MCF 10A (cell line): ENCODE results near the gene PKLR. TPM values are rescaled to one million over a fixed set of nuclear protein-coding genes. Genes with fewer than 3 reads are reported as not detected.
A peak's percentile ranks its signal among the peaks of the same experiment; 100 is the strongest.

Experiments used
- BruUV-seq: library from RNA; stranded (reverse); fragments of 400-500 nt; replicated peaks from 2 replicates; lab custom pipeline; 2021; lab: Mats Ljungman, UMichigan
- CTCF ChIA-PET: fragments of 300-600 bp; sonication (Branson Sonifier 250); formaldehyde crosslinking; extraction: SDS; loops from one replicate; lab custom pipeline; 2021; ENCODE audit warnings: antibody characterized with exemption, inconsistent platforms; lab: Yijun Ruan, JAX
- POLR2A ChIA-PET: fragments of 300-600, 350-650 bp; sonication (Branson Sonifier 250); formaldehyde crosslinking; extraction: SDS; loops from one replicate; lab custom pipeline; 2020; ENCODE audit warnings: antibody characterized with exemption, inconsistent platforms; lab: Yijun Ruan, JAX
- DNase-seq: peaks from one replicate; pipeline ENCODE4 v3.0.0-alpha.2; 2018; ENCODE audit not compliant: unreplicated experiment
- H3K27ac Mint-ChIP-seq: one replicate; pipeline ENCODE4 v1.8.0; 2022; ENCODE audit warnings: mild to moderate bottlenecking, low read depth, mixed read lengths; ENCODE audit not compliant: unreplicated experiment
- H3K27me3 Mint-ChIP-seq: one replicate; pipeline ENCODE4 v1.8.0; 2022; ENCODE audit warnings: mixed read lengths; ENCODE audit not compliant: insufficient read depth, unreplicated experiment
- H3K36me3 Mint-ChIP-seq: one replicate; pipeline ENCODE4 v1.8.0; 2022; ENCODE audit warnings: mild to moderate bottlenecking, moderate library complexity, mixed read lengths; ENCODE audit not compliant: insufficient read depth, unreplicated experiment
- H3K4me1 Mint-ChIP-seq: one replicate; pipeline ENCODE4 v1.8.0; 2022; ENCODE audit warnings: mixed read lengths; ENCODE audit not compliant: insufficient read depth, unreplicated experiment
- H3K4me3 Mint-ChIP-seq: one replicate; pipeline ENCODE4 v1.8.0; 2022; ENCODE audit warnings: mild to moderate bottlenecking, moderate library complexity, mixed read lengths; ENCODE audit not compliant: unreplicated experiment
- H3K9me3 Mint-ChIP-seq: one replicate; pipeline ENCODE4 v1.8.0; 2022; ENCODE audit warnings: mixed read lengths; ENCODE audit not compliant: unreplicated experiment
- CTCF ChIP-seq: fragments of 200-600 bp; IDR thresholded peaks from one replicate; pipeline ENCODE4 v1.8.0; 2022; ENCODE audit warnings: antibody characterized with exemption, mild to moderate bottlenecking; ENCODE audit not compliant: unreplicated experiment
- intact Hi-C: fragments of 100-400 bp; cut with micrococcal nuclease; formaldehyde crosslinking; loops from 2 replicates; pipeline ENCODE4 v1.14.1; 2022
- total RNA-seq: library from RNA; stranded (reverse); gene quantifications from 2 replicates; pipeline ENCODE4 v1.2.3, GENCODE V29; 2022

PKLR gene
- total RNA-seq, 1 experiment from 2014 or later: not detected

- TF ChIP-seq CTCF: no peak
- Mint-ChIP-seq H3K4me3 (peak overlapping the region; percentile 84), H3K27ac (peak overlapping the region; percentile 35), H3K4me1 (peaks cover 28% of the 10 kb centered on the region), H3K36me3 (peaks cover 34% of the 10 kb centered on the region), H3K9me3 (no peaks in the 10 kb centered on the region), H3K27me3 (no peaks in the 10 kb centered on the region)
- no TSS peak for BruUV-seq
- ChIA-PET CTCF (interaction anchor here (0.6 to 10.0 kb wide), 4 partner anchors 13 to 532 kb away, joined by 3 to 238 read pairs (median 4); partner anchors contain the start of genes CLK2 and HCN3), POLR2A (interaction anchor here (0.6 to 3.9 kb wide), 11 partner anchors 10 to 397 kb away, joined by 3 to 20 read pairs (median 3); partner anchors contain the start of genes CLK2 and KRTCAP2)
- intact Hi-C loops: no loop called here
- DNase-seq: peak; percentile 29
Observed at GRCh38 chr1:155254714-155255242, 46.5 kb downstream of the PKLR start.

GRCh38 chr1:155254228-155254713, 47.0 kb downstream of the PKLR start:
- CTCF ChIA-PET: interaction anchor here (0.7 to 10.0 kb wide), 4 partner anchors 13 to 533 kb away, joined by 3 to 238 read pairs (median 30); partner anchors contain the start of genes CLK2, HCN3, MTX1 and THBS3

GRCh38 chr1:155253797-155254196, 47.4 kb downstream of the PKLR start:
- intact Hi-C loops: no loop called here
- no TSS peak for BruUV-seq
- peaks cover 24% of the 10 kb centered on the region for H3K36me3 Mint-ChIP-seq
- H3K4me3 Mint-ChIP-seq: peak overlapping the region; percentile 84
- DNase-seq: no peak
- no peaks in the 10 kb centered on the region for H3K9me3 Mint-ChIP-seq
- peaks cover 28% of the 10 kb centered on the region for H3K4me1 Mint-ChIP-seq
- CTCF ChIA-PET: interaction anchor here (0.7 to 10.0 kb wide), 4 partner anchors 16 to 533 kb away, joined by 3 to 238 read pairs (median 30); partner anchors contain the start of genes CLK2, HCN3, MTX1 and THBS3
- no peak for TF ChIP-seq CTCF
- H3K27me3 Mint-ChIP-seq: no peaks in the 10 kb centered on the region
- POLR2A ChIA-PET: interaction anchor here (1.0 to 7.5 kb wide), 5 partner anchors 8 to 310 kb away, joined by 3 to 45 read pairs (median 9); partner anchors contain the start of genes CLK2 and SCAMP3
- H3K27ac Mint-ChIP-seq: peak overlapping the region; percentile 35

More at GRCh38 chr1:155254228-155254713, 47.0 kb downstream of the PKLR start:
- no TSS peak for BruUV-seq
- POLR2A ChIA-PET: interaction anchor here (0.9 to 7.5 kb wide), 6 partner anchors 7 to 309 kb away, joined by 3 to 45 read pairs (median 8); partner anchors contain the start of genes CLK2, KRTCAP2 and SCAMP3
- DNase-seq: no peak
- intact Hi-C loops: no loop called here
- no peak for TF ChIP-seq CTCF
- H3K27ac Mint-ChIP-seq: peak overlapping the region; percentile 35
- H3K9me3 Mint-ChIP-seq: no peaks in the 10 kb centered on the region
- peaks cover 28% of the 10 kb centered on the region for H3K4me1 Mint-ChIP-seq
- H3K27me3 Mint-ChIP-seq: no peaks in the 10 kb centered on the region
- peak overlapping the region; percentile 84 for H3K4me3 Mint-ChIP-seq
- peaks cover 29% of the 10 kb centered on the region for H3K36me3 Mint-ChIP-seq

- intact Hi-C loops: no loop called here
- H3K27me3 Mint-ChIP-seq: no peaks in the 10 kb centered on the region
- H3K9me3 Mint-ChIP-seq: no peaks in the 10 kb centered on the region
- no TSS peak for BruUV-seq
- no peak for DNase-seq
- peak; percentile 7 for TF ChIP-seq CTCF
- peaks cover 28% of the 10 kb centered on the region for H3K4me1 Mint-ChIP-seq
- peak overlapping the region; percentile 84 for H3K4me3 Mint-ChIP-seq
- ChIA-PET CTCF (interaction anchor here (0.7 to 10.0 kb wide), 5 partner anchors 12 to 287 kb away, joined by 4 to 238 read pairs (median 86); partner anchors contain the start of genes CLK2, HCN3, MTX1 and RUSC1), POLR2A (interaction anchor here (1.1 to 7.5 kb wide), 5 partner anchors 8 to 71 kb away, joined by 9 to 45 read pairs (median 20); partner anchors contain the start of genes CLK2 and SCAMP3)
- H3K36me3 Mint-ChIP-seq: peaks cover 19% of the 10 kb centered on the region
- no peak overlapping the region for H3K27ac Mint-ChIP-seq
Observed at GRCh38 chr1:155253208-155253607, 48.0 kb downstream of the PKLR start.
